HG02840 (cell line): ENCODE results near the gene TMEM132C.
"Not testable (repeated sequence)": the region's sequence is repeated elsewhere in the genome, so short reads cannot be mapped to it uniquely, and the experiment has no call there.

Experiments used
- ATAC-seq: cut with Tn5 transposase; IDR thresholded peaks from one replicate; pipeline ENCODE4 v1.9.1; 2021; ENCODE audit warnings: mild to moderate bottlenecking, moderate library complexity, moderate number of reproducible peaks; ENCODE audit not compliant: unreplicated experiment, low FRiP score

TMEM132C gene

DNA sequence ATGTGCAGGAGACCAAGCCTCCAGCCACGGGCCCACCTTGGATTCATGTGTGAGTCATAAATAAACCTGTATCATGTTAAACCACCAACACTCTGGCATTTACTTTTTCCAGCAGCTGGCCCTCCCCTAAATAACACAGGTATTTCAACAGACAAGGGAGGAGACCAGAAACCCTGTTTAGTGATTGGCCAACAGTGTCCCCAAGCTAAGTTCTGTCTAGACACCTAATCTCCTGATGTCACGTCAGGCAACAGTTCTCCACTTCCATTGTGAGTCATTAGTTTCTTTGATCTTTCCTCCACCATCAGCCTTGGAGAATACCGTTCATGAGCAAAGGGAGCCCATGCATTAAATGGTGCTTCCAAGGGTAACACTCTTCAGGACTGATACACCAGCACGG lies 196.9 kb downstream of the TMEM132C start:
- ATAC-seq: no peak

DNA sequence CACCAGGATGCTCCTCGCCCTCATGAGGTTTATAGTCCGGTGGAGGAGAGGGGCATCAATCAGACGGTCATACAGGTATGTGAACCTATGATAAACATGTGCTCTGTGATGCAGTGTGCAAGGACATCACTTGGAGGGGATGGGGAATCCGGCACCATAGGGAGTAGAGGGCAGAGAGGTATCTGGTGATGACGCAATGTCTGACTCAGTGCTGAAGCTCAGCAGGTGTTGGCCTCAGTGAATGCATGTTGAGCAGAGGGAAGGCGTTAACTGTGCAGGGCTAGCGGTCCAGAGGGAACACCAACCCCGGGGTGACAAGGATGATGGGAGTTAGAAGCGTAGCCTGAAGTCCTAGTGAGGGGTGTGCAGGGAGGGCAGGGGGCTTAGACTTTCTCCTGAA lies 200.9 kb downstream of the TMEM132C start:
- no peak for ATAC-seq

- ATAC-seq: no peak
Measured at GRCh38 chr12:128468926-128469325, 202.0 kb downstream of the TMEM132C start.

DNA sequence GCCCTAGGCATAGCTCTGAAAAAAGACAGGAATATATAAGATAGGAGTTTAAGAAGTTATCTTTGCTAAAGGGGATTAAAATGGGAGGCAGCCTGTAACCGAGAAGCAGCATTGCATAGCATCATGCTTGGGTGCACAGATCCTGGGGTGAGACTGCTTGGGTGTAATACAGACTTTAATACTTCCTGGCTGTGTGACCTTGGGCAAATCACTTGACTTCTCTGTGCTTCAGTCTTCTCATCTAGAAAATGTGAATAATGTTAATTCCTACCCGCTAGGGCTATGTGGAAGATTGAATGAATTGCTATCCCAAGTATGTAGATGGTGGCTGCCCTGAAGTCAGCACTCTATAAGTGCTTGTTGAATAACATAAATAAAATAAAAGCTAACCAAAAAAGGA lies 204.5 kb downstream of the TMEM132C start:
- no peak for ATAC-seq

GRCh38 chr12:128474916-128475315 lies 207.9 kb downstream of the TMEM132C start:
- no peak for ATAC-seq

DNA sequence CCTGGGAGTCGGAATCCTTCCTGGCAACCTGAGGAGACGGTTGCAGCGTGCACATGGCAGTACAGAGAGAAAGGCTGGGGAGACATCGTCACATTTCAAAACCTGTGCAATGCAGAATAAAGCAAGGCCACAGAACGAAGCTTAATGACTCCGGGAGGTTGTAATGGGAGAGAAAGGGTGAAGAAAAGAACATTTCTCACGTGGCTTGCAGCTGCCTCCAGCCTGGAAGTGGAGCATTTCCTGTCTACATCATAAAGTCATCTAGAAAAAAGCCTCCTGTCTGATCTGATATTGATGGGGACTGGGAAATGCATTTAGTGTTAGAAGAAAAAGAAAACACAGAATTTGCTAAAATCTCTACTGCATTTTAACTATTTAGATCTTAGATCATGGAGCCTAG lies 209.3 kb downstream of the TMEM132C start:
- no peak for ATAC-seq

- ATAC-seq: no peak
Measured at GRCh38 chr12:128483526-128484255, 216.7 kb downstream of the TMEM132C start.

DNA sequence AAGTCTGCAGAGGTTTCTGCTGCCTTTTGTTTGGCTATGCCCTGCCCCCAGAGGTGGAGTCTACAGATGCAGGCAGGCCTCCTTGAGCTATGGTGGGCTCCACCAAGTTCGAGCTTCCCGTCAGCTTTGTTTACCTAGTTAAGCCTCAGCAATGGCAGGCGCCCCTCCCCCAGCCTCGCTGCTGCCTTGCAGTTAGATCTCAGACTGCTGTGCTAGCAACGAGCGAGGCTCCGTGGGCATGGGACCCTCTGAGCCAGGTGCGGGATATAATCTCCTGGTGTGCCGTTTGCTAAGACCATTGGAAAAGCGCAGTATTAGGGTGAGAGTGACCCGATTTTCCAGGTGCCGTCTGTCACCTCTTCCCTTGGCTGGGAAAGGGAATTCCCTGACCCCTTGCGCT lies 230.4 kb downstream of the TMEM132C start:
- ATAC-seq: not testable (repeated sequence)

DNA sequence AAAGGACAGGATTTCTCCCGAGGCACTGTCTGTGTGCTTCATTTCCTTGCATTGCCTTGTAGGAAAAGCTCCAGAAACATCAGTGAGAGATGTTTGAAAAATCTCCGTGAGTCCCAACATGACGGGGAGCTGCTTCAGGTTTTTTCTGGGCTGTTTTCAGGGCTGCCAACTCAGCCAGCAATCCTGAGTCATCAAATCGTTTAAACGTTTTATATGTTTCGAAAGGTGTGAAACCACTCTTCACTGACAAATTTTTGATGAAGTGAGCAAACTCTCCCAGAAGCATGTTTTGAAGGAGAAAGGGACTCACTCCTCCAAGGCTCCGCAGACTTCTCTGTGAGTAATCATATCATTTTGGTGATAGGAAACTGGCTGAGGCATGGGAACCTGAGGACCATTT lies 240.5 kb downstream of the TMEM132C start:
- no peak for ATAC-seq

DNA sequence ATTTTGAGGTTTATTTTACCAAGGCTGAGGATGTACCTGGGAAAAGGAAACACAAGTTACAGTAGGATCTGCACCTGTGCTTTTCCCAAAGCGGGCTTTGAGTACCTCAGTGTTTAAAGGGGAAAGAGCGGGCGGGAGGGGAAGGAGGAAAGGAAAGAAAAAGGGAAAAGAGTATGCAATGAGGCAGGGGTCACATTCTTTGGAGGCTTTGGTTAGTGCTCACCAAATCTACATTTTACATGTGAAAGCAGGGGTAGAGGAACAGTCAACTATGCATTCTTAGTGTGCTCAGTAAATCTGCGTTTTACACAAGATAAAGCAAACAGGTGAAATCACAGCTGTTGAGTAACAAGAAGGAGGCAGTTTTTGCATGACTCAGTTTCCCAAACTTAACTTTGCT lies 242.2 kb downstream of the TMEM132C start:
- no peak for ATAC-seq

DNA sequence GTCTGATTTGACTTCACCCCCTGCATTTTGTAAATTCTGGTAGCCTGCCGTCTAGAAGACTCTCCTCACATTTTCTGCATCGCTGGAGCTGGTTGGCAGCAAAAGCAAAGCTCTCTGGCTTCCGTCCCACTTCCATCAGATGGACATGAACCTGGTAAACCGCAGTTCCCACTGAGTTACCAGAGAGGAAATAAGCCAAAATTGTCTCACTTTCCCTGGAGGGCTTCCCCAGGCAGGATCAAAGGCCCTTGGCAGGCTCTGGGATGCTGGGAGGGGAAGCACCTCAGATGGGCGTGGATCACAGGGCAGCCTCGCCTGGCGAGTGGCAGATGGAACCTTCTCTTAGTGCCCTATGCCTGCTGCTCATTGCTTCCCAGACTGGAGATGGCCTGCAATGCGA lies 243.5 kb downstream of the TMEM132C start:
- ATAC-seq: no peak

DNA sequence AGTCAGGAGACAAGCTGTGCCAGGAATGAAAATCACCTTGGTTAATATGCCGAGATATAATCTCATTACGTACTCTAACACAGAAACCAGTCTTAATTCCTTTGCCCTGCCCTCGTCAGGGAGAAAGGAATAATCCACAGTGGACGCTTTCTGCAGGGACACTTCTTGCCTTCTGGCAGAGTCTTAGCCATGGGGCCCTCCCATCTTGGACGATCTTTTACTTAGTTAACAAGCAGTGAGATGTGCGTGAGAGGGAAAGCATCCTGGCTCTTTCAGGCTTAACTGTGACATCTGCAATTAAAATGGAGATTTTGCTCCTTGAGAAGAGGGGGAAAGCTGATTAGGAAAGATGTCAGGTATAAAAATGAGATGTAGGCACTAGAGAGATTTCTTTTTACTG lies 246.4 kb downstream of the TMEM132C start:
- no peak for ATAC-seq

DNA sequence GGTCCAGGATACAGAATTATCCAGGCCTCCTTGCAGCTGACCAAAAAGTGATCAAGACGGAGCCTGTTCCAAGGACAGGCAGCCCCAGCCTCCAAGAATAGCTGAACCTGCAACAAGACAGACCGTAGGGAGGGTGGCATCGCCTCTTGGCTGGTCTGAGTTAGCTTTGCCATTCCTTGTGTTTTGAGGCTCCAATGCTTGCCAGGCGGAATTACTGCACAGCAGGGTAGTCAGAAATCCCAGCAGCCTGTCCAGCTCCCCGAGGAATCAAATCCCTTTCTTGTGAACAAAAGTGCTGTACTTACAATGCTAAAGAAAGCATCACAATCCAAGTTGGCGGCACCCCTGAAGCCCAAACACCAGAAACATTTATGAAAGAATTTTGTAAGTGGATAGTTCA lies 246.9 kb downstream of the TMEM132C start:
- ATAC-seq: no peak

GRCh38 chr12:128518644-128519043 lies 251.7 kb downstream of the TMEM132C start:
- no peak for ATAC-seq

DNA sequence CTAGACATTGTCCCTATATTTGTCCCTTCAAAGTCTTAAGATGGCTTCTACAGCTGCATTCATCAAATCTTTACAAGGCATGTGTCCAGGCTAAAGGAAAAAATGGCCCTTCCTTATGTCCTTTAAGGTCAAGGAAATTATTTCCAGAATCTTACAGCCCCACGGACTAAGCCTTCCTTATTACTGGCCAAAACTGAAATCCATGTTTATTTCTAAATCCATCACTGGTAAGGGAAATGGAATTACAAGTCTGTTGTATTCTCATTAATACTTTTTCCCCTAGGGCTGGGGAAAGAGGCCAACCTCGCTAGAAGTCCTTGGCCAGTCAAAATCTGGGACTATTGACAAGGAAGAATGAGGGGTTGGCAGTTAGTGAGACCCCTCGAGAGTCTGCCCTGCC lies 252.5 kb downstream of the TMEM132C start:
- ATAC-seq: no peak

DNA sequence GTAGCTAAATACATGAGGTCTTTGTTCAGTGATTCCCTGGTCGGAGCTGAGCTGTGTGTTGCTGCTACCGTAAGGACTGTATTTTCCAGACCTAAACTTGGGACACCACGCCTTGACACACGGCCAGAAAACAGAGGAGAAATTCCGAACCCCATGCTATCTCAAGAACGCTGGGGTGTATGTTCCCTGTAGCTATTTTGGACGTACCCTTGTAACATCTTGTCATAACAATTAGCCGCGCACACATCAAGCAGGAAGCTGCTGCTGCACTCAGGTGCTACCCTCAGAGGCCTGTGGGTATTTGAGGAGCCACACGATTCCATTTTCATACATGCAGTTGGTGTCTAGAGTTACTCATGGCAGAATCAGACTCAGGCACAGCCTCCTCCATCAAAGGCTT lies 255.0 kb downstream of the TMEM132C start:
- ATAC-seq: no peak

GRCh38 chr12:128524439-128524838 lies 257.5 kb downstream of the TMEM132C start:
- no peak for ATAC-seq

- ATAC-seq: no peak
Measured at GRCh38 chr12:128531170-128531569, 264.2 kb downstream of the TMEM132C start.

DNA sequence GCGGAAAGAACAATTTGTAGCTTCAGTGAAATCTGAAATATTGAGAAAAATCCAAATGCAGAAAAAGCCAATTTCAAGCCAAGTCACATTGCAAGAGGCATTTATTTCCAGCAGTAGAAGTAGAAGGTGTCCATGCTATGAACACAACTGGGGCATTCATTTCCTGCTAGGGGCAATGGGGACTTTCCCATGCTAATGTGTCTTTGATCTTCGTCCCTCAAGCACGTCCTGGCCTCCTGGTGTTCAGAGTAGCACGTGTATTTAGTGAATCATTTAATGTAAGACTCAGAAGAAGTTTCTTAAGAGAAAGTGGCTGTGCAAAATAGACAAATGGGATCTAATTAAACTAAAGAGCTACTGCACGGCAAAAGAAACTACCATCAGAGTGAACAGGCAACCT lies 267.9 kb downstream of the TMEM132C start:
- no peak for ATAC-seq

- no peak for ATAC-seq
Measured at GRCh38 chr12:128536810-128537209, 269.8 kb downstream of the TMEM132C start.

DNA sequence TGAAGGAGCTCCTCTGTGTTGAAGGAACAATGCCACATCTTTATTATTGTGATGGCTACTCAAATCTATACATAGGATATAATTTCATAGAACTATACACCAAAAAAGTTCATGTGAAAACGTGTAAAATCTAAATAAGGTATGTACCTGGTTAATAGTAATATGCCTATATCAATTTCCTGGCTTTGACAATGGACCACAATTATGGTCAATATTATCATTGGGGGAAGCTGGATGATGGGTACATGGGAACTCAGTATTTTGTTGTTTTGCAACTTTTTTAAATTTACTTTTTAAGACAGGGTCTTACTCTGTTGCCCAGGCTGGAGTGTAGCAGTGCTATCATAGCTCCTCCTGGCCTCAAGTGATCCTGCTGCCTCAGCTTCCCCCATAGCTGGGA lies 270.7 kb downstream of the TMEM132C start:
- no peak for ATAC-seq

- no peak for ATAC-seq
Measured at GRCh38 chr12:128542844-128543243, 275.9 kb downstream of the TMEM132C start.

GRCh38 chr12:128543460-128543859 lies 276.5 kb downstream of the TMEM132C start:
- ATAC-seq: no peak
